Stimulated activated CD4-positive, alpha-beta T cell treated with anti-CD3 and anti-CD28 coated beads, TNF-alpha, amount 100 ng/mL, for 24 hours (primary cell): Measurements from ENCODE around the gene SWT1.

Experiments used
- DNase-seq, 3 experiments: peaks; one replicate each; pipeline ENCODE4 v3.0.0-alpha.2; 2020; ENCODE audit warnings: low read depth in 3 of 3

Gene SWT1, protein sequence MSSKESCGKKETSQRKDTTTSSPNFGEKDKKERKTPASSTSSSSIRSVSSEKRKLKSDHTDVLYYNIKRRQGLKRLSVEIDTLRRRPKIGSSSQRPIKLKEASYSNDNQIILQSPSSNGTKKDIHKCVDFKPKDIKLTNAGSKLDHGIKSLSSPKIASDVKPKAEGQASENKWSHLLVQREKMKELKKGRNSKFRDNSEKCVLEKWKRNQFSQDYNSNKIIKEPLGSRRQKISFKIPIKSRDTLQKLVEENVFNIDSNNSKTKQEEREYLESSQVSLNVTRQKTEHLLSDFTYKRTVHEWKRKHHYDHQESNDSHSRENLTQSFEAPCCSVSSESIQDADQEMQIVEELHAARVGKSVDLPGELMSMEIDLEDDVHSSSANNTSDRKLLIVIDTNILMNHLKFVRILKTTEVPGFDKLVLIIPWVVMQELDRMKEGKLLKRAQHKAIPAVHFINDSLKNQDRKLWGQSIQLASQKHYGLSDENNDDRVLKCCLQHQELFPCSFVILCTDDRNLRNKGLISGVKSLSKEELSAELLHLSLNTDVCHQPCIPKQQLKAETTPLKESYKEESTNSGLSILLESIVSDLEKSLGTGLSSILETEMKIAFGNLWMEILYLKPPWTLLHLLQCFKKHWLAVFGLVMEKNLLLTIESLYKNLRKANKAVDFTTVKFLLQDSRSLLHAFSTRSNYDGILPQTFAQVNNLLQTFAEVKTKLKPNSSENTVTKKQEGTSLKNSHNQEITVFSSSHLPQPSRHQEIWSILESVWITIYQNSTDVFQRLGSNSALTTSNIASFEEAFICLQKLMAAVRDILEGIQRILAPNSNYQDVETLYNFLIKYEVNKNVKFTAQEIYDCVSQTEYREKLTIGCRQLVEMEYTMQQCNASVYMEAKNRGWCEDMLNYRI

DNA sequence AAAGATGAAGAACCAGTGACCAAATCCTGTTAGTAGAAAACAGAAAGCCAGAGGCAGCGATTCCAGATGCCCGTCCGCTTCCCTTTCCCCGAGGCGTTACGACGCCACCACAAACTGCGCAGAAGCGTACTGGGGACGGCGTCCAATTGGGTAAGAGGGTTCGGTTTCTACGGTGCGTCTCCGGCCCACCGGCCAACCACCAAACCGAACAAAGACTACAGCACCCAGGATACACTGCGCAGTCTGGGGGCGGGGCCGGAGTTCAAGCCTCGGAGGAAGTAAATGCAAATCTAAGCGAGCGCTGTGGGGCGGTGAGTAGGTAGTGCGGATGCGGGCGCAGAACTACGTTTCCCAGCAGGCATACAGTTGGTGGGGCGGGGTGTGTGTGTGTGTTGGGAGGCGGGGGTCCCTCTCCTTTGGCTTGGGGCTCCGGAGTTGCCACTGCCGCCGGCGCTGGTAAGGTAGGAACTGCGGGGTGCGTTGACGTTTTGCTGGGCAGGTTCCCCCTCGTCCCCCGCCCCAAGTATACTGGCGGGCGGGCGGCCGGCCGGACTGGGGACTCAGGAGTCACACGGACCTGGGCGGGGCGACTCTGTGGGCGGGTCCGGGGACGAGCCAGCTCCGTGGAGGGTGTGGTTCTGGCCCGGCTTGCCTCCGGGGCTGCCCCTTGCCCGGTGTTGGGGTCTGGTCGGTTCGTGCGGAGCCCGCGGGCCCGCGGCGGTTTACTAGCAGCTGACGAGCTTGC is at the start of gene SWT1, which contains the start of gene TRMT1L:
Gene SWT1, plus strand, starts transcription at position 314 of the 745 bp plus-strand sequence. CDS start 3,675 bp downstream, outside the sequence.
Gene TRMT1L, minus strand, starts transcription at position 100 of the 745 bp plus-strand sequence. CDS start 241 bp downstream, outside the sequence.
- DNase-seq: peak; percentile 98 to 99 (median 98)

DNA sequence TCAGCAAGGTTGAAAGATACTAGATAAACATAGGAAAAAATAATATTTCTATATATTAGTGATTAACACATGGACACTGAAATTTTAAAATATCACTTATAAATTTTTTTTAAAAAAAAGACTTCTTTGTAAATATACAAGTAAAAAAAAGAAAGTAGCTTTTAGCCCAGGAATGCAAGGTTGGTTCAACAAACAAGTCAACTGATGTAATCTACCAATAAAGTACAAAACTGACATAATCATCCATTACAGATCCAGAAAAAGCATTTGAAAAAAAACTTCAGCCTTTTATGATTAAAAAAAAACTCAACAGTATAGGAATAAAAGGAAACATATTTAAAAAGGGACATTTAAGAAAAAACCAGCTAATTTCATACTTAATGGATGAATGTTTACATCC is 48.6 kb upstream of the SWT1 start:
- DNase-seq: no peak

DNA sequence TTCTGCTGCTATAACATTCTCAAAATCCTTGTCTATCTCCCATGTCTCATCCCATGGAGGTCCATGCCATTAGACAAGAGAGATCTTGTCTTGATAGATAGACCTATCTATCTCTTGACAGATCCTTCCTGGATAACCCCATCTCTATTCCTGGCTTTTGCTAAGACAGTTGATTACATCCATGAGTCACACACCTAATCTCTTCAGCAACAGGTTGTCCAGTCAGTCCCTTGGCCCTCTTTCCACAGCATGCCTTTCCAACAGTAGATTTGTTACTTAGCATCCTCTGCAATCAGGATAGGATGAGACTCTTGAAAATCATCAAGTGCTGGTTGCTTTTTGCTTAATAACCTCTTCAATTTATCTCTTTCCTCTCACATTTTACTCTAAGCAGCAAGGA is 46.8 kb upstream of the SWT1 start:
- no peak for DNase-seq

DNA sequence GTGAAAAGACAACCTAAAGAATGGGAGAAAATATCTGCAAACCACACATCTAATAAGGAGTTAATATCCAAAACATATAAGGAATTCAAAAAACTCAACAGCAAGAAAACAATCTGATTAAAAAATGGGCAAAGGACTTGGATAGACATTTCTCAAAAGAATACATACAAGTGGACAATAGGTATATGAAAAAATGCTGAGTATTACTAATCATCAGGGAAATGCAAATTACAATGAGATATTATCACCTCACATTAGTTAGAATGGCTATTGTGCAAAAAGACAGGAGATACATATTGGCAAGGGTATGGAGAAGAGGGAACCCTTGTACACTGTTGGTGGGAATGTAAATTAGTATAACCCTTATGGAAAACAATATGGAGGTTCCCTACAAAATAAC is 45.1 kb upstream of the SWT1 start:
- DNase-seq: no peak

DNA sequence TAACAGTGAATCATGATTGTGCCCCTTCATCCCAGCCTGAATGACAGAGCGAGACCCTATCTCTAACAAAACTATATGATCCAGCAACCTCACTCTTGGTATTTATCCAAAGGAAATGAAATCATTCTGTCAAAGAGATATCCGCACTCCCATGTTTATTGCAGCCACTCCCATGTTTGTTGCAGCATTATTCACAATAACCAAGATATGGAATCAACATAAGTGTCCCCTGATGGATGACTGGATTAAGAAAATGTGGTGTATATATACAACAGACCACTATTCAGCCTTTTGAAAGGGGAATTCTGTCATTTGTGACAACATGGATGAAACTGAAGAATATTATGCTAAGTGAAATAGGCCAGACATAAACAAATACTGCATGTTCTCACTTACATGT is 44.6 kb upstream of the SWT1 start:
- no peak for DNase-seq

DNA sequence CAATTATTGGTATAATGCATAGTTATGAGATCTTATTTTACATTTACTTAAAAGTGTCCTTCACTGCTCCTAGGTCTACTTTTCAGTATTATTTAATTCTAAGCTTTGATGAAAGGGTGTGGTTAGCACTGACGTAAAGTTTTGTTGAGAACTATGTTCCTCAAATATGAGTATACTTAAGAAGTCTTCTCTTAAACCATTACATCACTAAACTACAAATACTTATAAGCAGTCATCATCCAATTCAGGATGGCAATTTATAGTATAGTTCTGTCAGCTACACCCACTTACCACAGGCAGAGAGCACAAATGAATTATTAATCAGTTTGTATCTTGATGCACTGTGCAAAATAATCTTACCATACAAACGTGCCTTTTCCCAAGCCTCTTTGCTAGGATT is 27.3 kb upstream of the SWT1 start:
- DNase-seq: no peak

DNA sequence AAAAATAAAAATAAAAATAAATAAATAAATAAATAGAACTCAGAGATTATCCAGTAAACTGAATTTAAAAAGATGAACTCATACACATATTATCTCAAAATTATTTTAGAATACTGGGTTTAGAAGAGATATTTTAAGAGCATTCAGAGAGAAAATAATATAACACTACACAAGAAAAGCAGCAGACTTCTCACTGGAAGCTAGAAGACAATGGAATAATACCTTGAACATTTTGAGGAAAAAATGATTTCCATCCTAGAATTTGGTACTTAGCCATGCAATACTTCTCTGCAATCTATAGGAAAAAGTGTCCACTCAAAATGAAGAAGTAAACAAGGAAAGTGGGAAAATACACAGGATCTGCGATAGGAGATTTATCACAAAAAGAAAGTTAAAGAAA is 24.4 kb upstream of the SWT1 start:
- no peak for DNase-seq

DNA sequence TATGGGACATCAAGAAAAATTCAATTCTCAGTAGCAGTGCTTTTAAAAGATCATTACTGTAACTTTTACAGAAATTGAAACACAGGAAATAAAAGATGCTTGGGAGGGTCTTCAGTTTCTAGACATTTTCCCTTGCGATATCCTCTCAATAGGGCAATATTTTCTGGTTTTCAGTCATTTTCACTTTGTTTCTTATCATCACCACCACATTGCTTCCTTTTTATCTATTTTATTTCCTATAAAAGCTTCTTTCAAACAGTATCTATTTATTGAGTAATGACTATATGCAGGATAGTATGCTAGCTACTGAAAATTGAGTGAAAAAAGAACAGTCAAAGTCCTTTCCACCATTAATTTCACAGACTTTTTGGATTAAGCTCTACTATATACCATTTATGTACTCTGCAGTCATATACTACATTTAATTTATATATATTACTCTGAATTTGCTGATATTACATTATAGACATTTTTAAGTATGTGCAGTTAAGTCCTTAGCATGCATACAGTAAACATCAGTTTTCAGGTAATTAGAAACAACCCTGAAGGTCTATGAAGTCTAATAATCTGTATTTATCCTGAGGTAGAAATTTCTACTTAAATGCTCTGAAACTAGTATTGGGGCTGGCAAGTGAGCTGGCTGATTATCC is 18.9 kb upstream of the SWT1 start:
- no peak for DNase-seq

DNA sequence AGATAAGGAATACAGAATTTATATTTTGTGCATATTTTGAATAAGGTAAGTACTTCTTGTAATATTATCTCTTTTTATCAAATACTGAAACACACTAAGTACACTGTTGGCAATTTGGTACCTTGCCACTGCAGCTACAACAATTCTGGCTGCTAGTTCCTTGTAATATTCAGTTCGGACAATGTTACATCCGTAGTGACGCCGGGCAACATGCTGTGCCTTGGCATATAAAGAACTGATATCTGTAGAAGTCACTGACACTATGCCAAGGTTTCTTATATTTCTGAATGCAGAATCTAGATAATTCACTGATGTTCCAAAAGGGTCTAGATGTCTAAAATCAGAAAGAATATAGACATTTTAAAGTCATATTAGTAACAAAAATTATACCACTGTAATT is 17.7 kb upstream of the SWT1 start:
- DNase-seq: no peak

DNA sequence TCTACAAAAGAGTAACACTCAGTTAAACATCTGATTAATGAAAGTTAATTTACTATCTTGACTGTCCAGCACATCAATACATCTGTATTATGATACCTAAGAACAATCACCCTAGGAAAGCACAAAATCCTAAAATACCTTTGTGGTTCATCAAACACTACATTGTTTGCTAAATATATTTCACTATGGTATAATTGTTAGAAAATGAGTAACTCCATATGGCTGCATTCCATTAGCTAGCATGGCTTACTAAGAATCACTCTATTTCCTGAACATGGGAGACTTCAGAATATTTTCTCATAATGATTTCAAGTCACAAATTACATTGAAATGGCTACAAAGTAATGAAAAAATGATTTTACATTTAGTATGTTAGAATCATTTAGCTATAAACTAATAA is 12.7 kb upstream of the SWT1 start:
- no peak for DNase-seq

DNA sequence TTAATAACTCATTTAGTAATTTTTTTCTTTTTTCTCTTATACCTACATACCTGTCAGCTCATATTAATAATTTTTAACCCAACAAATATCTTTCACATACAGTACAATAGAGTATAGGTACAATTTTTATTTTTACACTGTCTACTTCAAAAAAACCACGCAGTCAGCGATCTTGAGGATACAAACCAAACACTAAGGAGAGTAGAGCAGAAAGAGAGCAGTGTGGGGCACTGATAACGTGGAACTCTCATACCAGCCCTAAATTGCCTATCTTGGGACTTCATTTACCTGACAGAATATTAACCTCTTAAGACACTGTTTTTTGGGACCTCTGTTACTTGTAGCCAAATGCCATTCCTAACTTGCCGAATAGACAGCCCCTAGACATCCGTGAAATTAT is 5.8 kb upstream of the SWT1 start:
- DNase-seq: no peak

DNA sequence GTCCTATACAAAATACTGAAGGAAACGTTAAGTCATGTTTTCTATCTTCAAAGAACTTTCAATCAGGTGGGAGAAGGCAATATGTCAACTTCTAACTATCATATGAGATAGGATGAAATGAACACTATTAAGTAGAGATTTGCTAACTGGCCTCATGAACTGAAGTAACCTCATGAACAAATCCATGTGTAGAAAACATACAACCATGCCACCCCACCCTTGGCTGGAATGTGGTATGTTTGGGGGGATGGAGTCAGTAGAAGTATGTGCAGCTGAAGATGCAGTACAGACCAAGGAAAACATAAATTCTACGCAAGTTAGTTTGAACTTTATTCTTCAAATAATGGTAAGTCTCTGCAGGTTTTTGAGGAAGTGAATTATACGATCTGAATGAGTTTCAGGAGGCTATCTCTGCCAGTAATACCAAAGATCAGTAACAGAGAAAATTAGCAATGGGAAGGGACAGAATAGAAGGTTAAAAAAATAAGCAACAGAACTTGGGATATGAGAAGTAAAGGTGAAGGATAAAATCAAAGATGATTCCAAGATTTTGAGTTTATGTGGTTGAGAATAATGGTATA is 4.7 kb upstream of the SWT1 start:
- no peak for DNase-seq

DNA sequence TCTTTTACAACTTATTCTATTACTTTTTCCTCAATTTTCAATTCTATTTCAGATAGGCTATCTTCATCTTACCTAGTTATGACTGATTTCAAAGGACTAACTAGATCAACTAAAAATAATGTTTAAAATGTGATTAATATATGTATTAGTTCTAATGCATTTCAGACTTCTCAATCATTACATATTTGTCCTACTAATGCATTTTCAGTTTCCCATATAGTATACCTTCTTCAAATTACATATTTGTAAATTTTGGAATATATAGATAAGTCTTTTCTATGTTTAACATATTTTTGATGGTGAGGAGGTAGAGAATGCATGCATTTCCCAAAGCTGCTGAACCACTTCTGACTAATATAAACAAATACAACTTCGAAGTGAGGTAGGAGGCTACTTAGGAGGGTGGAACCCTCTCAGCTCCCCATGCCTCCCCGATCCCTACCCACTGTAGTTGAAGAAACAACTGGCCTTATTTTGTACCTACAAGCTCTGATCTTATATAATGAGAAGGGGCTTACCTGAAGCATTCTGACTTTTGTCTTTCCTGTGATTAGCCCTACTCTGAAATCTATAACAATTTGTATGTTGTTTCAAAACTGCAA is 2.0 kb upstream of the SWT1 start:
- DNase-seq: no peak

DNA sequence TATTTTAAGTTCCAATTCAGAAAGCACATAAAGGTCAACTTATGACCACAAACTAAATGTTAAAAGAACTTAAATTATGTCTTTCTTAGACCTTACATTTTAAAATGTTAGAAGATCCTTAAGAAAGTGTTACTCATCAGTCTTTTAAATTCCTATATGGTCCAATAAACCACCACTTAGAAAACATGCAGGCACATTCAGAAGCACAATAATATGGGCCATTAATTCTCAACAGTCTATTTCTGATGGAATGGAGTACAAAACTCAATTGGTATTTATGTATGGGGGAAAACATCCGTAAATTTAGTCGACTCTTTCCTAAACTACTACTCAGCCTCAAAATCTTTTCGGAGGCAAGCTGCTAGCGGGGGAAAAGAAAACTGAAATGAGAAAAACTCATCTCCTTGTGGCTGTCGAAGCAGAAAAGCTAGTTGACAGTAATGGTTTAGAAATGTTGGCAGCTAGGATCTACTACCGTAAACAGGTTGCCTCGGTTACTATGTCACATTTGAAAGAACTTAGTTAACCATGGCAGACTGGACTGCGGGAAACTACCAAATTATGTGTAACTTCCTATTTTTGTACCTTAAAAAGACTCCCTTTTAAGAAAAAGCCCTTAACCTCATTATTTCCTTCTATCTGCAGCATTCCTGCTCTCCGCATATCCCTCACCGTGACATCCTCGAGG is 1.2 kb upstream of the SWT1 start:
- DNase-seq: no peak

DNA sequence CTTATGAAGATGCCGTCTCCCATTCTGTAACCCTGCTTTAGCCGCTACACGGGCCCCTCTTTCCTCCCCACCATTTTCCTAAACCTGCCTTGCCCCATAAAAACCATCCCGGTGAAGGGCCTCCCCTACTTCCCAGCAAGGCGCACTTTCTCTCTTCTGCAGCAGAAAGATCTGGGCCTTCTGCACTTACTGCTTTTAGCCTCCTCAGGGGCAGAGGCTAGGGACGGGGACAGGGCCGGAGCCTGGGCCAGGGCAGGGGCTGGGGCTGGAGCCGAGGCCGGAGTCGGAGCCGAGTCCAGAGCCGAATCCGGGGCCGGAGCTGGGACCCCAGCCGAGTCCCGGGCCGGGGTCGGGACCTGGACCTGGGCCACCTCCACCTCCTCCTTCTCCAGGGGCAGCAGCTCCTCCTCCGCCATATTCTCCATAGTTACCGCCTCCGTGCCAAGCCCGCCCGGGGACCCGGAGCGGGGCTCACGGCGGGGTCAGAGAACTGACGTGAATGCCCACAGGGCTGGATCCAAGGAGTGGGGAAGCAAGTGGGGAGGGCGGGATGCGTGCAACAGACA is 596 bp upstream of the SWT1 start:
- peak in 2 of 3 experiments; percentile 11 to 19 for DNase-seq

DNA sequence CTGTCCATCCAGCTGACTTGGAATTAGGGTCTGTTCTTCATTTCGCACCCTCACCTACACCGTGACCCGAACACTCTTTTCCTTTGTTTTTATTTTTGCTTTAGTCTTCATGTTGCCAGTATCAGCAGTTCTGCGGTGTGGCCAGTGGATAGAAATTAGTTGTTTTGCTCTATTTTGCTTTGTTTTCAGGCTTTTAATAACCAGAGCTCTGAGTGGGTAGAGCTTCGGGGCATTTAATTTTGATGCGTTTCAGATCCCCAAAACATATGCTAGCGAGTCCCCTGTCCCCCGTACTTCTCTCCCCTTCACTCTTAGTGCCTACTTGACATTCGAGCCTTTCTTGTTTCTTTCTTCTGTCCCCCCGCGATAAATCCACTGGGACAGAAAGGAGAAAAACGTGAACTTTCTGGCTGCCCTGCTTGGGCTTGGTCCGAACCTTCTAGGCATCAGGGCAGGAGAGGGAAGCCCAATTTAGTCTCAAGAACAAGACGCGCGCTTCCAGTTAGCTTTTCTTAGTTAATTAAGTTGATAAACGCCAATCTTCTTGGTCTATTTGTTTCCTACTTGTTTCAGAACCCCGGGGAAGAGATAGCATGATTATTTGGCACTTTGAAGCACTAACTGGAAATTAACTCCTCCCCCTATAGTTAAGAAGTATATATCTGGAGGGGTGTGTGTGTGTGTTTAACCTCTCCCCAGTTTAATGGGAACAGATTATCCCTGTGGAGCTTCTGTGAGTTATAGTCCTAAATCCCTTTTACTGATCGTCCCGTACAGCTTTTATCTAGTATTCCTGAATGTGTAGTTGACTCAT is 839 bp downstream of the SWT1 start:
- no peak for DNase-seq

DNA sequence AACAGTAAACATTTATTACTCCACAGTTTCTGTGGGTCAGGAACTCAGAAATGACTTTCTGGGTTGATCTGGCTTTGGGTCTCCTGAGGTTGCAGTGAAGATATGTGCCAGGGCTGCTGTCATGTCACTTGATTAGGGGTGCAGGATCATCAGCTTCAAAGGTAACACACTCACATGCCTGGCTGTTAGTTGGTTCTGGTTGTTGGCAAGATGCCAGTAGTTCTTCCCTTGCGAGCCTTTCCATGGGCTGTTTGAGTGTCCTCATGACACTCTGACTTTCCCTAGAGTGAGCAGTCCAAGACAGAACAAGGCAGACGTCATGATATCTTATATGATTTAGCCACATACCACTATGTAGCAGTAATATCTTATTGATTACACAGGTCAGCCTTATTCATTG is 1.8 kb downstream of the SWT1 start:
- DNase-seq: no peak

DNA sequence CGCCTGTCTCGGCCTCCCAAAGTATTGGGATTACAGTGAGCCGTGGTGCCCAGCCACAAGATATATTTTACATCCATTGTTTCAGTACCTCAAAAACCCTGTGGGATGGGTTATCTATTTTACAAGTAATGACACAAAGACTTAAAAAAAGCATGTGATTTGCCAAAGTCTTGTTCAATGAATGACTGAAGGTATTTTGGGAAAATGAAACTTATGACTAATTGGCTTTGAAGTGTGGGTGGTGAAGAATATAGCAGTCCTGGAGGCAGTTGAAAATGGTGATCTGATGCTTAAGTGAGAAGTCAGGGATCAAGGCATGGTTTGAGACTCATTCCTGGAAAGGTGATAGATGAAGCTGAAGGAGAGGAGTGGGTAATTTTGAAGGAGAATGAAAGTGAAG is 3.0 kb downstream of the SWT1 start:
- DNase-seq: no peak

DNA sequence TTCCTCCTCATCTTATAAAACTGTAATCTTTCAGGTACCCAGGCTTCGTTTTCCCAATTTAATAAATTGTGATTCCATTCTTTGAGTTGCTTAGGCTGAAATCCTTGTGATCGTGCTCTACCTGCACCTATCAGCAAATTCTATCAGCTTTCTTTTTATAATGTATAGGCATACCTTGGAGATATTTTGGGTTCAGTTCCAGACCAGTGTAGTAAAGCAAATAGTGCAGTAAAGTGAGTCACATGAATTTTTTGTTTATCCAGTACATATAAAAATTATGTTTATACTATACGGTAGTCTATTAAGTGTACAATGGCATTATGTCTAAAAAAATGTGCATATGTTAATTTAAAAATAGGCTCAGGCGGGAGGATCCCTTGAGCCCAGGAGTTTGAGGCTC is 5.5 kb downstream of the SWT1 start:
- no peak for DNase-seq
